SKM-1 treated with dmso at 0.1 percent for 144 hours (cell line): ENCODE measurements around the gene ZDHHC1.

Source experiments
- DNase-seq: peaks from one replicate; lab custom pipeline; 2025; ENCODE audit not compliant: unreplicated experiment; lab: John Stamatoyannopoulos, UW

Gene ZDHHC1

GRCh38 chr16:67448580-67448979, 32.3 kb upstream of the ZDHHC1 start:
- no peak for DNase-seq

- peak; percentile 76 for DNase-seq
Observed at GRCh38 chr16:67447508-67448076, 31.3 kb upstream of the ZDHHC1 start.

- no peak for DNase-seq
Observed at GRCh38 chr16:67446968-67447507, 30.8 kb upstream of the ZDHHC1 start.

- no peak for DNase-seq
Observed at GRCh38 chr16:67445913-67446907, 29.9 kb upstream of the ZDHHC1 start.

DNA sequence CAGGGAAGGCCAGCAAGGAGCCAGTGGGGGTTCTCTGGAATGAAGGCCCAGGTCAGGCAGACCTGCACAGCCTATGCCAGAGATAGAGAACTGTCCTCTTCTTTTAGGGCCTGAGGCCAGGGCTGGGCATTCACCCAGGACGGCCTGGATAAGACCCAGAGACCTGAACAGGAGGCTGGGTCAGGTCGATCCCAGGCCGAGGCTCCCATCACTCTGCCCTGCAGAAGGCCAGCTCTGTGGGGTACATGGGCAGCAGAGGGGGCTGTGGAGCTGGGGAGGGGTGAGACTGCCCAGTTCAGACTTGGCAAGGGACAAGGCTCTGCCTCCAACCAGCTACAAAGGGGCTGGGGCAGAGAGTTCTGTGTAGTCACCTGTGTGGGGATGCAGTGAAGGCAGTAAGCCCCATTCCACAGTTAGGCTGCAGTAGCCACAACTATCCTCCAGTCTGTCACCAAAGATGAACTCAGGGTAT, 29.2 kb upstream of the ZDHHC1 start:
- no peak for DNase-seq

DNA sequence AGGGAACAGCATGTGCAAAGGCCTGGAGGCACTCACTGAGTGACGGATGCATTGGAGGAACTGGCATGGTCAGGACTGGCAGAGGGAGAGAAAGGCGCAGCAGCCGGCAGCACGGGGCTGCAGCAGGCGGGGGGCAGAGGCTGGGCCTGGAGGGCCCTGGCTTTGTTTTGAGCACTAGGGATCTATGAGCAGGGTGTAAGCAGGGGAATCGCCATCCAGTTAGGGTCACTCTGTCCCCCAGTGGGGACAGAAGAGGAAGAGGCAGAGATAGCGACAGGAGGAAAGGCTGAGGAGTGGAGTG, 28.8 kb upstream of the ZDHHC1 start:
- no peak for DNase-seq

DNA sequence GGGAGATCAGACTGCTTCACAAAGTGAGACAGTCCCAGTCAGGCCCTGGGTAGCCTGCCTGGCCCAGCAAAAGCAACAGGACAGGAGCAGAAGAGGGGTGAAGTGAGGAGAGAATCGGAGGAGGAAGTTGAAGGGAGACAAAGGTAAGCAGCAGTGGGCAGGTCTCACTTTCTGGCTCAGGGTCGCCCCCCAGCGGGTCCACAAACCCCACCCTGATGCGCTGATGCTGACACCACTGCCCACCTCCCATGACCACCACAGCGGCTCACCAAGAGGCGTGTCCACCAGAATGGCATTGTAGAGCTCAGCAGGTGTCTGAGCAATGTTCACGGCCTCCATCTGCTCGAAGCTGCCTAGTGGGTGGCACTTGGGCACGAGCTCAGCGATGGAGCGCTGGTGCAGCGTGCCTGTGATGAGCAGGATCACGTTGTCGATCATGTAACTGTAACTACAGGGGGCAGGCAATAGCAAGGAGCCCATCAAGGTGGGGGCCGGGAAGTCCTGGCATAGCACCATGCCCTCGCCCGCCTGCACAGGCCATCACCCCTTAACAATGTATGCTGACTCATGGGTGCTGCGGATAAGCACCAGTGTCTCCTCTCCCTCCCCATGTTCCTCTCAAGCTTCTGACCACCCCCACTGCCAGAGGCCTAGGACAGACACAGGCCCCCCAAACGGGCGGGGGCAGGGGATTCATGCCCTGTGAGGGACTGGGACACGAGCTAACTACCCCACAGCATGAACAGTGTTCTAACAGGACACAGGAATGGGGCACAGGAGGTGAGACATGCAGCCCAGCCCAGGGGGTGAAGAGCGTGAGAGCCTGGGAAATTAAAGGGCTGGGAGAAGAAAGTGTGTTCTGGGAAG, 28.2 kb upstream of the ZDHHC1 start:
- DNase-seq: no peak

DNA sequence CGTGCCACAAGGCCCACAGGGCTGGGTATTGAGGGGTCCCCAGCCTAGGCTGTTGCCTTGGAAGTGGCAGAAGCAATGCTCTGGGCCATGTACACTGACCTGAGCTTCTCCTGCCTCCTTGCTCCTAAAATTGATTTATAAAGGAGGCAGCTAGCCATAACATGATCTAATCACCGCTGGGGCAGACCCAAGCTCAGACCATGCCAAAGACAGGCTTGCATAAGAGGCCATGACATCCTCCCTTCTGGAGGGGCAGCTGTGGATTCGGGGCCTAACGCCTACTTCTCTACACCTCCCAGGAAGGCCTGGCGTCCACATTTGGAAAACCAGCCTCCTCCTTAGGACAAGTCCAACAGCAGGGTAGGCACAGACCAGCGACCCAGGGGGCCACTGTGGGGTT, 27.0 kb upstream of the ZDHHC1 start:
- no peak for DNase-seq

- no peak for DNase-seq
Observed at GRCh38 chr16:67442581-67443255, 26.4 kb upstream of the ZDHHC1 start.

DNA sequence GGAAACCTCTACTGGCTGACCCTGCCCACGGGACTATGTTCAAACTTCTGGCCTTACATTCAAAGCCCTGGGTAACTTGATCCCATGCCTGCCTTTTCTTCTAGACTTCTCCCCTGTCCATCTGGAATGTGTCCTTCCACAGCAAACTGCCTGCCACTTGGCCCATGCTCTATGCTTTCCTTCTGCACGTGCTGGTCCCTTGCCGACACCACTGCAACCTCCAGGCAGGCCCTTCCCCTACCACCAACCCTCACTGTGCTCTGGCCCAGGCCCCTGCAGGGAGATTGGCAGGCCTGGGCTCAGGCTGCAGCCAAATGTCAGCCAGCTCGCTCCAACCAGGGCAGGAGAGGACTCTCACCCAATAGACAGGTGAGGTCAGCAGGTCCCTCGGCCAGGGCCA, 25.6 kb upstream of the ZDHHC1 start:
- no peak for DNase-seq

- DNase-seq: no peak
Observed at GRCh38 chr16:67441271-67441753, 25.0 kb upstream of the ZDHHC1 start.

- DNase-seq: no peak
Observed at GRCh38 chr16:67438824-67439393, 22.6 kb upstream of the ZDHHC1 start.

GRCh38 chr16:67438098-67438791, 22.0 kb upstream of the ZDHHC1 start:
- DNase-seq: no peak

GRCh38 chr16:67437513-67437912, 21.2 kb upstream of the ZDHHC1 start:
- no peak for DNase-seq

- DNase-seq: no peak
Observed at GRCh38 chr16:67436640-67437193, 20.4 kb upstream of the ZDHHC1 start.

GRCh38 chr16:67435758-67436164, 19.5 kb upstream of the ZDHHC1 start:
- no peak for DNase-seq

DNA sequence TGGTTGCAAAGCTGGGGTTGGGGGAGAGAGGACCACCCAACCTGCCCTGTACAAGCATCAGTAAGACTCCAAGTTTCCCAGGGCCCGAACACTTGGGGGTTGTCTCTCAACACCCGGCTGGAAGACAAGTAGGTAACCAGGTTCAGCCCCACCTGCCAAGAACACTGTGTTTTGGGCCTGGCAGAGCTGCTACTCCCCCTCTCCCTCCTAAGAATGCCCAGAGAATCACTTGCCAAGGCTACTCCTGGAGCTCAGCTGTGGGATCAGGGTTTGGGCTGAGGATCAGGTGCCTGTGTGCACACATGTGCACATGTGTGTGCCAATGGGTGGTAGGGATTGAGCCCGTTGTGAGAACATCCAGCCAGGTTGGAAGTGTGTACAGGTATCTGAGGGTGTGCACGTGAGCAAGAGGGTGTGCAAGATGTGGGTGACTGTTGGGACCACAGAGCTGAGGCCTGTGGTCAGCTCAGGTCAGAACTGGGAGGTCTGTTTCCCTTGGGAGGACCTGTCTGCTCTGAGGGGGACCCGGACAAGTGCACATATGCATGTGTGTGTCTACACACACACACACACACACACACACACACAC, 16.9 kb upstream of the ZDHHC1 start:
- DNase-seq: no peak

DNA sequence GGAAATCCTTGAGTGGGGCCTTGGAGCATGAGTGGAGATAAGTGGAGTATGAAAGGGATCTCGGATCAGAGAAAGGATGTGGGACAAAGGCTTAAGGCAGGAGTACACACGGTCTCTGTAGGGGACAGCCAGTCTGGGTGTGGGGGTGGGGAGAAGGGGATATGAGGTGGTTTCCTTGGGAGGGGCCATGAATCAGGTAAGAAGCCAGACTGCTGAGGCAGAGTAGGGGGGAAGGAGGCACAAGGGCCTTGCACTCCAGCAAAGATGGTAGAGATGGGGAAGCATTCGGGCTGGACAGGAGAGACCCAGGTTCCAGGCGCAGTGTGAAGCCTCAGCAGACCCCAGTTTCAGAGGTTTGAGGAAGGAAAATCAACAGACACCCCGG, 16.2 kb upstream of the ZDHHC1 start:
- DNase-seq: no peak
